OCI-LY7 (cell line): ENCODE data around the gene RPLP2. TPM values are rescaled to one million over a fixed set of nuclear protein-coding genes. Genes with fewer than 3 reads are reported as not detected.

Source experiments
- BruUV-seq: library from RNA; stranded (reverse); fragments of 400-500 nt; replicated peaks from 2 replicates; lab custom pipeline; 2021; lab: Mats Ljungman, UMichigan
- CTCF ChIA-PET: fragments of 300-600 bp; sonication (Branson Sonifier 250); formaldehyde crosslinking; loops from one replicate; lab custom pipeline; 2022; ENCODE audit warnings: antibody characterized with exemption; ENCODE audit not compliant: unreplicated experiment; lab: Charles Lee
- POLR2A ChIA-PET: fragments of 300-600 bp; sonication (Branson Sonifier 250); formaldehyde crosslinking; loops from one replicate; lab custom pipeline; 2022; ENCODE audit warnings: antibody characterized with exemption; lab: Charles Lee
- DNase-seq: peaks from one replicate; pipeline ENCODE4 v3.0.0-alpha.2; 2015; ENCODE audit warnings: low spot score
- H2AFZ ChIP-seq: fragments of 200-600 bp; sonication (generic), shearing (Covaris generic); 2 replicates; pipeline ENCODE4 v1.6.1; 2014; ENCODE audit warnings: mild to moderate bottlenecking, antibody characterized with exemption, low read length, moderate library complexity
- H3K27ac ChIP-seq: fragments of 200-600 bp; sonication (generic); 2 replicates; pipeline ENCODE4 v1.5.1; 2014; ENCODE audit warnings: mixed run types, low read depth, mild to moderate bottlenecking, moderate library complexity, low read length, inconsistent platforms; ENCODE audit not compliant: poor library complexity, severe bottlenecking
- H3K36me3 ChIP-seq: fragments of 200-600 bp; sonication (generic); 2 replicates; pipeline ENCODE4 v1.6.1; 2014; ENCODE audit warnings: mild to moderate bottlenecking, antibody characterized with exemption, low read length, moderate library complexity, mixed read lengths; ENCODE audit not compliant: insufficient read depth
- H3K4me1 ChIP-seq: fragments of 200-600 bp; sonication (generic); 2 replicates; pipeline ENCODE4 v1.5.1; 2014; ENCODE audit warnings: mild to moderate bottlenecking, low read length; ENCODE audit not compliant: insufficient read depth, poor library complexity, severe bottlenecking
- H3K4me2 ChIP-seq: fragments of 200-600 bp; sonication (generic); 2 replicates; pipeline ENCODE4 v1.6.1; 2014; ENCODE audit warnings: mild to moderate bottlenecking, low read length
- H3K4me3 ChIP-seq: fragments of 200-600 bp; sonication (generic); 2 replicates; pipeline ENCODE4 v1.5.1; 2014; ENCODE audit warnings: mild to moderate bottlenecking, low read depth, low read length; ENCODE audit not compliant: poor library complexity, severe bottlenecking
- H3K79me2 ChIP-seq: fragments of 200-600 bp; sonication (generic); 2 replicates; pipeline ENCODE4 v1.6.1; 2016; ENCODE audit warnings: low read depth, mild to moderate bottlenecking, low read length, moderate library complexity, mixed read lengths; ENCODE audit not compliant: insufficient read depth
- H3K9me2 ChIP-seq: fragments of 200-600 bp; sonication (generic); 2 replicates; pipeline ENCODE4 v1.6.1; 2016; ENCODE audit warnings: mild to moderate bottlenecking, low read length, mixed read lengths; ENCODE audit not compliant: insufficient read depth
- H3K9me3 ChIP-seq: fragments of 200-600 bp; sonication (generic); 2 replicates; pipeline ENCODE4 v1.6.1; 2014; ENCODE audit warnings: mild to moderate bottlenecking, mixed run types, low read length, mixed read lengths
- H4K20me1 ChIP-seq: fragments of 200-600 bp; sonication (generic); 2 replicates; pipeline ENCODE4 v1.6.1; 2014; ENCODE audit warnings: mild to moderate bottlenecking, antibody characterized with exemption, low read length, moderate library complexity, mixed read lengths; ENCODE audit not compliant: insufficient read depth
- CTCF ChIP-seq: fragments of 200-600 bp; sonication (generic); conservative IDR thresholded peaks from 2 replicates; pipeline ENCODE4 v1.5.1; 2014; ENCODE audit warnings: mild to moderate bottlenecking, antibody characterized with exemption, low read length, moderate library complexity, mixed read lengths
- EZH2phosphoT487 ChIP-seq: fragments of 200-600 bp; sonication (generic); IDR thresholded peaks from 2 replicates; pipeline ENCODE4 v1.6.1; 2018; ENCODE audit warnings: low read depth, borderline replicate concordance, mild to moderate bottlenecking, mixed run types, antibody characterized with exemption, low read length, moderate library complexity, mixed read lengths
- intact Hi-C: fragments of 100-400 bp; cut with micrococcal nuclease; formaldehyde crosslinking; loops from one replicate; pipeline ENCODE4 v1.10.0; 2022; ENCODE audit not compliant: unreplicated experiment
- total RNA-seq, 2 experiments: library from RNA; depleted of rRNA in 1 of 2; stranded (reverse); fragments of >200 nt in 1 of 2; shearing (Covaris generic) in 1 of 2; gene quantifications; 2 replicates each; pipeline ENCODE4 v1.2.3, GENCODE V29; 2014 to 2022

The RPLP2 gene
- total RNA-seq, 2 experiments from 2014 or later, result 1,564 to 3,147 TPM

- no peak for DNase-seq
- Histone ChIP-seq H3K9me3 (no peaks in the 10 kb centered on the region), H3K36me3 (no peaks in the 10 kb centered on the region), H2AFZ (no peak overlapping the region), H3K4me2 (no peak overlapping the region), H3K9me2 (no peaks in the 10 kb centered on the region), H3K27ac (no peak overlapping the region), H3K4me1 (peaks cover 36% of the 10 kb centered on the region), H3K4me3 (no peak overlapping the region), H3K79me2 (peaks cover 13% of the 10 kb centered on the region), H4K20me1 (peaks cover 4% of the 10 kb centered on the region; the same call in 1 of the 2 replicates)
- ChIA-PET CTCF (interaction anchor here (0.6 kb wide), 2 partner anchors 27 to 421 kb away, joined by 3 read pairs; no protein-coding TSS in a partner anchor), POLR2A (interaction anchor here (0.8 kb wide), 1 partner anchor 35 kb away, joined by 6 read pairs; no protein-coding TSS in a partner anchor)
- TF ChIP-seq EZH2phosphoT487 (no peak), CTCF (no peak)
- BruUV-seq, result no TSS peak
- intact Hi-C loops, result loop anchor here (5.0 kb wide), 2 partner anchors 61 to 131 kb away; no protein-coding TSS in a partner anchor
These were observed 36.2 kb downstream of the RPLP2 start for GRCh38 chr11:845872-846495.

GRCh38 chr11:846496-847098, 36.8 kb downstream of the RPLP2 start:
- H3K27ac ChIP-seq, result no peak overlapping the region
- H3K4me2 ChIP-seq, result no peak overlapping the region
- H3K79me2 ChIP-seq, result peaks cover 7% of the 10 kb centered on the region
- no peaks in the 10 kb centered on the region for H3K9me3 ChIP-seq
- no peak for DNase-seq
- POLR2A ChIA-PET, result interaction anchor here (0.6 to 0.8 kb wide), 2 partner anchors 36 to 134 kb away, joined by 3 to 6 read pairs; no protein-coding TSS in a partner anchor
- TF ChIP-seq EZH2phosphoT487 (no peak), CTCF (no peak)
- intact Hi-C loops, result loop anchor here (5.0 kb wide), 2 partner anchors 61 to 131 kb away; no protein-coding TSS in a partner anchor
- CTCF ChIA-PET, result interaction anchor here (0.6 kb wide), 1 partner anchor 27 kb away, joined by 3 read pairs; no protein-coding TSS in a partner anchor
- H3K4me1 ChIP-seq, result peaks cover 30% of the 10 kb centered on the region
- no peak overlapping the region for H2AFZ ChIP-seq
- BruUV-seq, result no TSS peak
- no peaks in the 10 kb centered on the region for H4K20me1 ChIP-seq
- no peaks in the 10 kb centered on the region for H3K9me2 ChIP-seq
- no peaks in the 10 kb centered on the region for H3K36me3 ChIP-seq
- no peak overlapping the region for H3K4me3 ChIP-seq
